Measurements from ENCODE around the gene UST. TPM values are rescaled to one million over a fixed set of nuclear protein-coding genes. Genes with fewer than 3 reads are reported as not detected.

The UST gene
- total RNA-seq, 2 experiments from 2014 or later, result 1.2 to 1.5 TPM

GRCh38 chr6:148979014-148979901 is 232.4 kb downstream of the UST start:
- Mint-ChIP-seq H3K27me3 (peaks cover 6% of the 10 kb centered on the region), H3K36me3 (ENCODE audit: low read depth) (no peaks in the 10 kb centered on the region), H3K4me3 (no peak overlapping the region), H3K27ac (no peak overlapping the region), H3K9me3 (no peaks in the 10 kb centered on the region), H3K4me1 (ENCODE audit: low read depth) (no peaks in the 10 kb centered on the region)
- CTCF ChIA-PET, result no interaction called here
- ATAC-seq, result no peak
- intact Hi-C loops (cut with micrococcal nuclease), result no loop called here
- POLR2A ChIA-PET, result no interaction called here
- no peak for DNase-seq
- no peak for TF ChIP-seq CTCF (IDR thresholded peaks at IDR 0.05)

- CTCF ChIA-PET, result interaction anchor here (1.1 kb wide), 1 partner anchor 402 kb away, joined by 4 read pairs; no protein-coding TSS in a partner anchor
- H3K4me3 Mint-ChIP-seq, result no peak overlapping the region
- no peak for DNase-seq
- peaks cover 3% of the 10 kb centered on the region for H3K27me3 Mint-ChIP-seq
- no peak for TF ChIP-seq CTCF (IDR thresholded peaks at IDR 0.05)
- ATAC-seq, result no peak
- POLR2A ChIA-PET, result no interaction called here
- intact Hi-C loops (cut with micrococcal nuclease), result no loop called here
- no peaks in the 10 kb centered on the region for H3K36me3 Mint-ChIP-seq (ENCODE audit: low read depth)
- H3K9me3 Mint-ChIP-seq, result no peaks in the 10 kb centered on the region
- no peaks in the 10 kb centered on the region for H3K4me1 Mint-ChIP-seq (ENCODE audit: low read depth)
- no peak overlapping the region for H3K27ac Mint-ChIP-seq
These were observed 233.4 kb downstream of the UST start for GRCh38 chr6:148980234-148980633.

- no peaks in the 10 kb centered on the region for H3K4me1 Mint-ChIP-seq (ENCODE audit: low read depth)
- ATAC-seq (no peak), DNase-seq (no peak)
- POLR2A ChIA-PET, result no interaction called here
- H3K36me3 Mint-ChIP-seq (ENCODE audit: low read depth), result no peaks in the 10 kb centered on the region
- no peaks in the 10 kb centered on the region for H3K9me3 Mint-ChIP-seq
- H3K27ac Mint-ChIP-seq, result no peak overlapping the region
- CTCF ChIA-PET, result interaction anchor here (1.1 kb wide), 1 partner anchor 403 kb away, joined by 4 read pairs; no protein-coding TSS in a partner anchor
- no peak for TF ChIP-seq CTCF (IDR thresholded peaks at IDR 0.05)
- H3K27me3 Mint-ChIP-seq, result no peaks in the 10 kb centered on the region
- intact Hi-C loops (cut with micrococcal nuclease), result no loop called here
- no peak overlapping the region for H3K4me3 Mint-ChIP-seq
These were observed 234.7 kb downstream of the UST start for GRCh38 chr6:148981515-148981914.

- no peak for ATAC-seq
- ChIA-PET POLR2A (no interaction called here), CTCF (no interaction called here)
- DNase-seq, result no peak
- Mint-ChIP-seq H3K27me3 (no peaks in the 10 kb centered on the region), H3K4me1 (ENCODE audit: low read depth) (no peaks in the 10 kb centered on the region), H3K4me3 (no peak overlapping the region), H3K9me3 (no peaks in the 10 kb centered on the region), H3K36me3 (ENCODE audit: low read depth) (no peaks in the 10 kb centered on the region), H3K27ac (no peak overlapping the region)
- no peak for TF ChIP-seq CTCF (IDR thresholded peaks at IDR 0.05)
- intact Hi-C loops (cut with micrococcal nuclease), result no loop called here
These were observed 236.4 kb downstream of the UST start for GRCh38 chr6:148983101-148983761.

GRCh38 chr6:148983966-148984365 is 237.1 kb downstream of the UST start:
- ChIA-PET POLR2A (no interaction called here), CTCF (no interaction called here)

More at GRCh38 chr6:148983966-148984365, 237.1 kb downstream of the UST start:
- DNase-seq (no peak), ATAC-seq (no peak)
- Mint-ChIP-seq H3K4me3 (no peak overlapping the region), H3K4me1 (ENCODE audit: low read depth) (no peaks in the 10 kb centered on the region), H3K36me3 (ENCODE audit: low read depth) (no peaks in the 10 kb centered on the region), H3K9me3 (no peaks in the 10 kb centered on the region), H3K27me3 (no peaks in the 10 kb centered on the region), H3K27ac (no peak overlapping the region)
- intact Hi-C loops (cut with micrococcal nuclease), result no loop called here
- no peak for TF ChIP-seq CTCF (IDR thresholded peaks at IDR 0.05)

Data from activated CD8-positive, alpha-beta T cell treated with anti-CD3 and anti-CD28 coated beads for 36 hours (primary cell).